Central memory CD8-positive, alpha-beta T cell (primary cell): ENCODE results near the gene DHRS4L2.
A peak's percentile ranks its signal among the peaks of the same experiment; 100 is the strongest.
"Not testable (repeated sequence)": the region's sequence is repeated elsewhere in the genome, so short reads cannot be mapped to it uniquely, and the experiment has no call there.

Experiments
- ATAC-seq: fragments of 150-1000 bp; cut with Tn5 transposase; replicated peaks from 2 replicates; pipeline ENCODE4 v1.10.0; 2022; ENCODE audit warnings: mild to moderate bottlenecking, moderate FRiP score, moderate number of reproducible peaks; ENCODE audit not compliant: poor library complexity, severe bottlenecking; ENCODE audit errors: extremely low read depth
- DNase-seq, 2 donors: peaks; one replicate each; pipeline ENCODE4 v3.0.0; 2021; ENCODE audit warnings: low spot score in 2 of 2
- H3K27ac Mint-ChIP-seq: one replicate; pipeline ENCODE4 v1.8.0; 2022; ENCODE audit warnings: low read depth, mild to moderate bottlenecking, moderate library complexity, mixed read lengths
- H3K27me3 Mint-ChIP-seq: one replicate; pipeline ENCODE4 v1.8.0; 2022; ENCODE audit warnings: mixed read lengths
- H3K36me3 Mint-ChIP-seq: one replicate; pipeline ENCODE4 v1.8.0; 2022; ENCODE audit warnings: mild to moderate bottlenecking, moderate library complexity, mixed read lengths; ENCODE audit not compliant: insufficient read depth
- H3K4me1 Mint-ChIP-seq: one replicate; pipeline ENCODE4 v1.8.0; 2022; ENCODE audit warnings: mixed read lengths
- H3K4me3 Mint-ChIP-seq: one replicate; pipeline ENCODE4 v1.8.0; 2022; ENCODE audit warnings: mild to moderate bottlenecking, moderate library complexity, mixed read lengths
- H3K9me3 Mint-ChIP-seq: one replicate; pipeline ENCODE4 v1.8.0; 2022; ENCODE audit warnings: mixed read lengths

Gene DHRS4L2

DNA sequence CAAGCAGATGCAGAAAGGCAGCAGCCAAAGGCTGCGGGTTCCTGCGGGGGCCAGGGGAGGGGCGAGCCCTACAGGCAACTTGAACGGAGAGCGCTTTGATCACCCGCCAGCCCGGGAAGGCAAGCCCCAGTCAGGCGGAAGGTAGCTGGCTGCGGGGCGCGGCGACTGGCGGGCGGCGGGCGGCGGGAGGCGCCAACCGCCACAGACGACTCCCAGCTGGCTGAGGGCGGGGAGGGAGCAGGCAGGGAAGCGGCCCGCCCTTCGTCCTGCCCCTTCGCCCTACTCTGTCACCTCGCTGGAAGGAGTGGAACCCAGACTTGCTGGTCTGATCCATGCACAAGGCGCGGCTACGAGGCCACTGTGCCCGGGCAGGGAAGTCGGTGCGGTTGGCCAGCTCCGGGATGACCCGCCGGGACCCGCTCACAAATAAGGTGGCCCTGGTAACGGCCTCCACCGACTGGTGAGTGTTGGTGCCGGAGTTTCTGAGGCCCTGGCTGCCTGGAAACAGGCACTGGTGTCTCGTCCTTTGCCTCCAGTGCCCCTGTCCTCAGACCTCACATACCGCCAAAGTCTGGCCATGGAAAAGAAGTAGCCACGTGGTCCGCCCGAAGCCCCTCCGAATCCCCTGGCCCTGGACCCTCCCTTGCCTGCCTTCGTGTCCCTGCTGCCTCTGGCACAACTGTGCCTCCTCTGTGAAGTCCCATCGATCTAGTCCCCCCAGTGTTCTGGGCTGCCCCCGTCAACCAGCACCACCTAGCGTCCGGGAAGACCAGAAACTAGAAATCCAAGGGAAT lies 47.6 kb downstream of the DHRS4L2 start:
- H3K36me3 Mint-ChIP-seq = peaks cover 6% of the 10 kb centered on the region
- DNase-seq (peak; percentile 34 to 41), ATAC-seq (peak; percentile 82)
- no peaks in the 10 kb centered on the region for H3K27me3 Mint-ChIP-seq
- H3K4me3 Mint-ChIP-seq = peak overlapping the region; percentile 92
- H3K27ac Mint-ChIP-seq = peak overlapping the region; percentile 84
- no peaks in the 10 kb centered on the region for H3K9me3 Mint-ChIP-seq
- H3K4me1 Mint-ChIP-seq = peaks cover 8% of the 10 kb centered on the region

DNA sequence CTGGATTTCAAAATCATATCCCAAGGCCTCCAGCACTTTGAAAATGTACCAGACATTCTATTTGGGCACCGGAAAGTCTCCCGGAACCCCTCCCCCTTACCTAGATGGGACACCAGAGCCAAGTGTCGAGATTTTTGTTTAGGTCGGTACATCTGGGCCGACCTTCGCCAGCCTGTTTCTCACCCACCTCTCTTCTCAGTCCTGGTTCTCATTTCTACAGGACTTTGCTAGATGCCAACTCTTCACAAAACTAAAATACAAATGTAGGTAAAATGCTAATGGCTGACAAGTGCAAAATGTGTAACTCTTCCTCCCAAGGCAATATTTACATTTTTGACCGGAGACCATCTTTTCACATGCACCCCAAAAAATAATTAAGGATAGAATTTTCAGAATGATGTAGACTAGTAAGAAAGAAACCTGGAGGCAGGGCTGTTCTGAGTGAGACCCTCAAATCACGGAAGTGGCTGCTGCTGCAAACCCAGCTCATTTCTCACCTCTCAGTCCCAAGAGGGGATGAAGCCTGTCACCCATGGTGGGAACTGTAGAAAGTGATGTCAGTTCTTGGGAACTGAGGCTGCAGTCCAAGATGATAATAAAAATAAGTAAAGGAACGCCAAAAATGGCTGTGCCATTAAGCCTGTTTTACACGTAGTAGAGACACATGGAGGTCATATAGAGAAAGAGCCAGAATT lies 48.4 kb downstream of the DHRS4L2 start:
- ATAC-seq, DNase-seq, H3K36me3 Mint-ChIP-seq, H3K4me1 Mint-ChIP-seq, H3K27me3 Mint-ChIP-seq, H3K9me3 Mint-ChIP-seq: not testable (repeated sequence)
- H3K27ac Mint-ChIP-seq = peak overlapping the region; percentile 84
- peak overlapping the region; percentile 92 for H3K4me3 Mint-ChIP-seq

DNA sequence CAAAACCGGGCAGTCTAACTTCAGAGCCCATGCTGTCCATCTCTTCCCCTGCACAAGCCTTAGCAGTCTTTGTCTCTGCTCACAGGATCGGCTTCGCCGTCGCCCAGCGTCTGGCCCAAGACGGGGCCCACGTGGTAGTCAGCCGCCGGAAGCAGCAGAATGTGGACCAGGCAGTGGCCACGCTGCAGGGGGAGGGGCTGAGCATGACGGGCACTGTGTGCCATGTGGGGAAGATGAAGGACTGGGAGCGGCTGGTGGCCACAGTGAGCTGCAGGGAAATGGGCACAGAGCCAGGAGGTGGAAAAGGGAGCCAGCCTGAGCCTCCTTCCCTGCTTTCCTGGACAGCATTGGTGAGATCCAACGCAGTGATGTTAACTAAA lies 48.9 kb downstream of the DHRS4L2 start:
- Mint-ChIP-seq H3K9me3 (no peaks in the 10 kb centered on the region), H3K27ac (no peak overlapping the region), H3K27me3 (peaks cover 4% of the 10 kb centered on the region), H3K4me3 (no peak overlapping the region), H3K4me1 (peaks cover 8% of the 10 kb centered on the region), H3K36me3 (peaks cover 6% of the 10 kb centered on the region)
- DNase-seq (no peak), ATAC-seq (no peak)

DNA sequence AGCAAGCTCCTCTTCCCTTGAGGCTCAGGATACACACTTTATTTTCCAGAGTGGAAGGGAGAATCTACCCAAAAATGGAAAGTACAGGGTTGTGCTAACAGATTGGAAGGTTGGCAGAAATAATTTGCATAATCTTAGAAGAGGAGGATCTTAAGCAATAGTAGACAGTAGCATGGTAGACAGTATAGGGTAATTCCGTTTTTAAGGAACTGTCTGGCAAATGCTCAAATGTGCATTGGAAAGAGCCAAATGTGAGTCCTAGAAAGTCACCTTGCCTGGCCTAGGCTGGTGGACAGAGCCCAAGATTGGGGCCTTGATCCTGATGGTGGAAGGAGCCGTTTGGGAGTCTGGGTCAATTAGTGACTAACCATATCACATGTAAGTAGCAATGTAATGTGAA lies 50.0 kb downstream of the DHRS4L2 start:
- DNase-seq (no peak), ATAC-seq (no peak)
- Mint-ChIP-seq H3K4me3 (no peak overlapping the region), H3K36me3 (peaks cover 6% of the 10 kb centered on the region), H3K27me3 (peaks cover 11% of the 10 kb centered on the region), H3K4me1 (peaks cover 8% of the 10 kb centered on the region), H3K9me3 (no peaks in the 10 kb centered on the region), H3K27ac (no peak overlapping the region)

DNA sequence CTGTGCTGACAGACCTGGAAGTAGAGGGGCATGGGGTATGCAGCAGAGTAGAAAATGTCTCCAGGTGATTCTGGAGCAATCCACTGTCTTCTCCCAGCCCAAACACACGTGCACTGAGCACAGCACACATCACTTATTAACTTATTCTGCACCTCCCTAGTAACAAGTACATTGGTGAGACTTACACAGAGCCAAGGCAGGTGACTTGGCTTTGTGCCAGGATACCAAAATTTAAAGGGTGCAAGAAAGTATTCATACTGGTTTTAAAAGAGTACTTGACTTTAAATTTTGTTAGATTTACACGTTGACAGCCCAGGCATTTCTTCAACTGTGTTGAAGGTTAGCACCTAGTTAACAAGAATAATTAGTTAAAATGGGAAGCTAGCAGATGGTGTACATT lies 52.0 kb downstream of the DHRS4L2 start:
- ATAC-seq (no peak), DNase-seq (no peak)
- Mint-ChIP-seq H3K36me3 (peaks cover 6% of the 10 kb centered on the region), H3K9me3 (no peaks in the 10 kb centered on the region), H3K27me3 (peaks cover 11% of the 10 kb centered on the region), H3K4me3 (no peak overlapping the region), H3K27ac (no peak overlapping the region), H3K4me1 (peaks cover 8% of the 10 kb centered on the region)

DNA sequence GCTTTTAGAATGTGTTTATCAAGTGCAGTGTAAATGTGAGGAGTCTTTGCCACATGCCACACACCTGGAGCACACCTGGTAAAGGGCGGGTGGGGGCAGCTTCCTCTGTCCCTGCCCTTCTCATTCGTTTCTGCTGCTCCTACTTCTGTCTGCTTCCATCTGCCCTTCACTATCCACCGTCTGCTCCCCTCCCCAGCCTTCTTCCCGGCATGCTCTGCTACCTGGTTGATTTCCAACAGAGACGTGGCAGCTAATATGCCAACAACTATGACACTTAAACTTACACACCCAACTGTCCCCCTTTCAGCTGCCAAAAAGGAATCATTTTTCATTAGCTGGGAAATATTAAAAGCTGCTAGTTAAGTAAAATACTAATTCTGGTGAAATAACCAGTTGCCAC lies 54.0 kb downstream of the DHRS4L2 start:
- H3K27me3 Mint-ChIP-seq = peaks cover 11% of the 10 kb centered on the region
- DNase-seq (no peak), ATAC-seq (no peak)
- no peaks in the 10 kb centered on the region for H3K9me3 Mint-ChIP-seq
- H3K36me3 Mint-ChIP-seq = peaks cover 3% of the 10 kb centered on the region
- H3K27ac Mint-ChIP-seq = no peak overlapping the region
- no peaks in the 10 kb centered on the region for H3K4me1 Mint-ChIP-seq
- no peak overlapping the region for H3K4me3 Mint-ChIP-seq

DNA sequence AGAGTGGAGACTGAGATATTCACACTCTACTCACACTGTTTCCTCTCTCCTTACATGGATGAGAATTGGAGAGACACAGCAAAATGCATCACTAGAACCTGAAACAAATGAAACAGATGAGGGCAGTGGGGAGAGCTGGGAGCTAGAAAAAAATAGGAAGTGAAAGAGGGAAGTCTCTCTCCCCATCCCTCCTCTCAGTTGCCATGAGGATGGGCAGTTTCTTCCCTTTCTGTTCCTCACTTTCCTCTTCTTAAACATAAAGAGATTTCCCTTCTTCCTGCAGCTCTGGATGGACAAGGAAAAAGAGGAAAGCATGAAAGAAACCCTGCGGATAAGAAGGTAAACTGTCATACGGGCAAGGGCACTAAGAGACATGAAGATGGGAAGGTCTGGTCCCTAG lies 60.3 kb downstream of the DHRS4L2 start:
- H3K36me3 Mint-ChIP-seq, DNase-seq, ATAC-seq, H3K27me3 Mint-ChIP-seq, H3K4me3 Mint-ChIP-seq, H3K9me3 Mint-ChIP-seq, H3K27ac Mint-ChIP-seq: not testable (repeated sequence)
- H3K4me1 Mint-ChIP-seq = peaks cover 22% of the 10 kb centered on the region

DNA sequence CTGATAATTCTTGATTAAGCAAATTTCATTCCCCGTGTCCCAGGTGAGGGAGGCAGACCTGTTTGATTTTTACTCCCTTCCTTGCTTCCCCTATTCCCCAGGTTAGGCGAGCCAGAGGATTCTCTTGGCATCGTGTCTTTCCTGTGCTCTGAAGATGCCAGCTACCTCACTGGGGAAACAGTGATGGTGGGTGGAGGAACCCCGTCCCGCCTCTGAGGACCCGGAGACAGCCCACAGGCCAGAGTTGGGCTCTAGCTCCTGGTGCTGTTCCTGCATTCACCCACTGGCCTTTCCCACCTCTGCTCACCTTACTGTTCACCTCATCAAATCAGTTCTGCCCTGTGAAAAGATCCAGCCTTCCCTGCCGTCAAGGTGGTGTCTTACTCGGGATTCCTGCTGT lies 62.0 kb downstream of the DHRS4L2 start:
- Mint-ChIP-seq H3K4me3 (peak overlapping the region; percentile 84), H3K4me1 (peaks cover 22% of the 10 kb centered on the region), H3K27ac (peak overlapping the region; percentile 44)
- ATAC-seq, H3K36me3 Mint-ChIP-seq, H3K27me3 Mint-ChIP-seq, DNase-seq, H3K9me3 Mint-ChIP-seq: not testable (repeated sequence)

DNA sequence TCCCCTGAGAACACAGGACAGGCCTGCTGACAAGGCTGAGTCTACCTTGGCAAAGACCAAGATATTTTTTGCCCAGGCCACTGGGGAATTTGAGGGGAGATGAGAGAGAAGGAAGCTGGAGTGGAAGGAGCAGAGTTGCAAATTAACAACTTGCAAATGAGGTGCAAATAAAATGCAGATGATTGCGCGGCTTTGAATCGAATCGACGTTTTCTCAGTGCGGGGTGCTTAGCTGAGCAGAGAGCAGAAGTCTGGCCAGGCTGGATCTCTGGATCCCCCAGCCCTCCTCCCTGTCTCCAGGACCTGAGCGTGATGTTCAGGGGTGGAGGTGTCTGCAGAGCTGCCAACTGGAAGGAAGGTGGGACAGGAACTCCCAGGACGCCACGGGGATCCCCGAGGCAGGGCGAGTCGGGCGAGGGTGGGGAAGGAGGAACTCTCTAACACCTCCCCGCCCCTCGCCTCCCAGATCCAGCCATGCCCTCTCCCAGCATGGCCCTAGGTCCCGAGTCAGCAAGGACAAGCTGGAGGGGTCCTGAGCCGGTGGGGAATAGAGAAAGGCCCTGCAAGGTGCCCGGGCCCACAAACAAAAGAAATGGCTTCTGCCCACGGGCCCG lies 62.6 kb downstream of the DHRS4L2 start:
- DNase-seq (no peak), ATAC-seq (no peak)
- Mint-ChIP-seq H3K4me1 (peaks cover 22% of the 10 kb centered on the region), H3K36me3 (peaks cover 2% of the 10 kb centered on the region), H3K27ac (peak overlapping the region; percentile 44), H3K4me3 (peak overlapping the region; percentile 84), H3K9me3 (no peaks in the 10 kb centered on the region), H3K27me3 (no peaks in the 10 kb centered on the region)

DNA sequence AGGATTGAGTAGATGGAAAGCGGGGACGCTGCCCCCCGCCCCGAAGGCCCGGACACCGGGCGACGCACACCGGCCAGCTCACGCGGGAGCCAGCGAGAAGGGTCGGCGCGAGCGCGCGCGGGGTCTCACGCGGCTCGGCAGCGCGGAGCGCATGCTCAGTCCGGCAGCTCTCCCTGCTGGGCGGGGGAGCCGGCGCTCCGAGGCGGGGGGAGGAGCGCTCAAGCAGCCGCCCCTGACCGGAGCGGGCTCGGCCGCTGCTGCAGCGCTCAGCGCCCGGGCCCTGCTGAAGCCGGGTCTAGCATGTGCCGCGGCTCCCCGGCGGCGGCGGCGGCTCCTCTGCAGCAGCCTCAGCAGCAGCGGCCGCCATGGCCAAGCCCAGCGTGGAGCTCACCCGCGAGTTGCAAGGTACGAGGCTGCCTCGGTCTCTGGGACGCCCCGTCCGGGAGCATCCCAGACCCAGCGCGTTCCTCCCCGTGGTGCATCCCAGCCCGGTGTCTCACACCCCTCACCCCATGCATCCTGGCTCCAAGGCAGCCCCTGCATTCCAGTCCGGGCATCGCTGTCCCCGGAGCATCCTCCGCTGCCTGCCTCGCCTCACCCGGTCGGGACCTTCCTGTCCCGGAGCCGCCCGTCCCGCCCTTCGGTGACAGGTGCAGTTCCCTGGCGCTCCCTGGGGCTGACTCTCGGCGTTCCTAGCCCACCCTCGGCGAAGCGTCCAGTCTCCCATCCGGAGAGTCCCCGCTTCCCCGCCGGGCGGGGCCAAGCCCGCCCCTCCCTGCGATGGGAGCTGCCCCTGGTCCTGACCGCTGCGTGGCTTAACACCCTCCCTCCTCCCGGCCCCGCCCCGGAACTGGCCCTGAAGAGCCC lies 63.3 kb downstream of the DHRS4L2 start, which contains the start of gene CARMIL3:
TSS of gene CARMIL3 (plus strand) at position 221 of the 867 bp plus-strand sequence. CDS start at position 366, 145 bp downstream.
- Mint-ChIP-seq H3K27me3 (no peaks in the 10 kb centered on the region), H3K9me3 (no peaks in the 10 kb centered on the region), H3K36me3 (peaks cover 2% of the 10 kb centered on the region), H3K4me1 (peaks cover 22% of the 10 kb centered on the region), H3K4me3 (peak within 1 kb of the TSS; percentile 84), H3K27ac (peak within 1 kb of the TSS; percentile 70)
- DNase-seq = no peak
- peak; percentile 62 for ATAC-seq

DNA sequence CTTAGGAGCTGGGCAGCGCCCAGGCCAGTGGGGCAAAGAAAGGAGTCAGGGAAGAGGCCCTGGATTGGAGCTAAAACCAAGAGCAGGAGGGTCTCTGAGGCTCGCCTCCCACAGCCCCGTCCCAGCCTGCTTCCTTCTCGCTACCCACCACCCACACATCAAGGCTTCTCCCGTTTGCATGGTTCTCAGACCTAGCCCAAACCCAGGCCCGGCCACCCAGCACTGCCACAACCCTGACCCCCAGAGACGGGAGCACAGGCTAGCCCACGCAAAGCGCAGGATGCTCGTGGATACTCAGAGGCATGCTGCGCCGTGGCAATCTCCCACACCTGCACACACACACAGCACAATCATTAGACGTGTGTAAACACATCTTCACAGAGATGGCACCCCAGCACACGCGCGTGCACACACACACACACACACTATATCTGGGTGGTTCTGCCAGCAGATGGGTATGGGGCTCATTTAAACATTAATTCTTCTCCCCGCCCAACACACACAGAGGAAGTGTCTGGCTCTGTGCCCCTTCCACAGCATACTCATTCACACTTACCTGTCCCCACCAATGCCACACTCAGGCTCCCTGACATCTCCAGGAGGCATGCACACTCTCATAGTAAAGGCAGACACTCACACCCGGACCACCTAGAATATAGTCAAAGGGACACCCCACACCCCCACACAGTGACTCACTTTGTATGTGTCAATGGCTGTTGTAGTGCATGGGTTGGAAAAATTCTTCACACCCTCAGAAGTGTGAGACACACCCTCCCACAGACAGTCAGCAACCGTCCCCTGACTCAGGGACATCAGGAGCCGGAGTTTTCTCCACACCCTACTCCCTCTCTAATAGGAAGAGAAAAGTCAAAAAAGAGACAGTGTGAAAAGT lies 64.2 kb downstream of the DHRS4L2 start:
- peaks cover 22% of the 10 kb centered on the region for H3K4me1 Mint-ChIP-seq
- H3K36me3 Mint-ChIP-seq = peaks cover 2% of the 10 kb centered on the region
- ATAC-seq (peak; percentile 59), DNase-seq (no peak)
- peak overlapping the region; percentile 84 for H3K4me3 Mint-ChIP-seq
- H3K9me3 Mint-ChIP-seq = no peaks in the 10 kb centered on the region
- no peaks in the 10 kb centered on the region for H3K27me3 Mint-ChIP-seq
- peak overlapping the region; percentile 70 for H3K27ac Mint-ChIP-seq
